HG03280 (cell line): ENCODE data around the gene SLC26A4.

Experiments used
- ATAC-seq: cut with Tn5 transposase; IDR thresholded peaks from one replicate; pipeline ENCODE4 v1.9.1; 2021; ENCODE audit warnings: mild to moderate bottlenecking, moderate library complexity; ENCODE audit not compliant: unreplicated experiment

The SLC26A4 gene

GRCh38 chr7:107694386-107694785 is 33.8 kb downstream of the SLC26A4 start:
- no peak for ATAC-seq

- no peak for ATAC-seq
Measured at GRCh38 chr7:107696330-107696946, 35.8 kb downstream of the SLC26A4 start.

GRCh38 chr7:107697321-107698049 is 36.9 kb downstream of the SLC26A4 start:
- ATAC-seq: no peak

- no peak for ATAC-seq
Measured at GRCh38 chr7:107700570-107700969, 39.9 kb downstream of the SLC26A4 start.

- no peak for ATAC-seq
Measured at GRCh38 chr7:107701191-107701590, 40.6 kb downstream of the SLC26A4 start.

- no peak for ATAC-seq
Measured at GRCh38 chr7:107703219-107703618, 42.6 kb downstream of the SLC26A4 start.

- no peak for ATAC-seq
Measured at GRCh38 chr7:107703872-107704271, 43.2 kb downstream of the SLC26A4 start.

- ATAC-seq: no peak
Measured at GRCh38 chr7:107708956-107709355, 48.3 kb downstream of the SLC26A4 start.

- ATAC-seq: no peak
Measured at GRCh38 chr7:107711301-107711700, 50.7 kb downstream of the SLC26A4 start.

- ATAC-seq: no peak
Measured at GRCh38 chr7:107712025-107712424, 51.4 kb downstream of the SLC26A4 start.

GRCh38 chr7:107712896-107713295 is 52.3 kb downstream of the SLC26A4 start:
- no peak for ATAC-seq

GRCh38 chr7:107715531-107715930 is 54.9 kb downstream of the SLC26A4 start:
- no peak for ATAC-seq

GRCh38 chr7:107718456-107719193 is 58.0 kb downstream of the SLC26A4 start:
- ATAC-seq: no peak

GRCh38 chr7:107721286-107721685 is 60.7 kb downstream of the SLC26A4 start:
- ATAC-seq: no peak

- ATAC-seq: no peak
Measured at GRCh38 chr7:107723255-107723654, 62.6 kb downstream of the SLC26A4 start.

GRCh38 chr7:107725138-107725740 is 64.6 kb downstream of the SLC26A4 start:
- no peak for ATAC-seq

GRCh38 chr7:107726356-107727130 is 65.9 kb downstream of the SLC26A4 start:
- no peak for ATAC-seq

GRCh38 chr7:107728276-107728675 is 67.6 kb downstream of the SLC26A4 start:
- no peak for ATAC-seq

- ATAC-seq: peak; percentile 40
Measured at GRCh38 chr7:107742678-107743566, 82.3 kb downstream of the SLC26A4 start.
